Esophagus squamous epithelium (tissue), 5 donors: ENCODE data around the gene HMGB3. TPM values are rescaled to one million over a fixed set of nuclear protein-coding genes. Genes with fewer than 3 reads are reported as not detected.
"Not testable (repeated sequence)": the region's sequence is repeated elsewhere in the genome, so short reads cannot be mapped to it uniquely, and the experiment has no call there.

Source experiments
- DNase-seq: peaks from one replicate; lab custom pipeline; 2025; lab: John Stamatoyannopoulos, UW
- H3K27ac ChIP-seq, 4 donors: fragments of 200-600 bp; sonication (generic); one replicate each; pipeline ENCODE4 v1.5.1; 2016 to 2019; ENCODE audit warnings: mild to moderate bottlenecking in 1 of 4
- H3K27me3 ChIP-seq, 4 donors: fragments of 200-600 bp; sonication (generic); 1 replicate in 3 of 4; 2 replicates in 1 of 4; pipeline versions ENCODE4 v1.5.1 to v1.6.0; 2017 to 2021; ENCODE audit warnings: antibody characterized with exemption in 1 of 4
- H3K36me3 ChIP-seq, 3 donors: fragments of 200-600 bp; sonication (generic); one replicate each; pipeline ENCODE4 v1.5.1; 2016 to 2019
- H3K4me1 ChIP-seq, 3 donors: fragments of 200-600 bp; sonication (generic); one replicate each; pipeline ENCODE4 v1.5.1; 2017 to 2019
- H3K4me3 ChIP-seq, 4 donors: fragments of 200-600 bp; sonication (generic); 1 replicate in 3 of 4; 2 replicates in 1 of 4; pipeline ENCODE4 v1.5.1; 2016 to 2019; ENCODE audit warnings: mild to moderate bottlenecking in 2 of 4, moderate library complexity in 1 of 4
- H3K9me3 ChIP-seq, 3 donors: fragments of 200-600 bp; sonication (generic); one replicate each; pipeline ENCODE4 v1.5.1; 2016 to 2019
- POLR2A ChIP-seq, 4 donors: fragments of 450-650 bp; IDR thresholded peaks; one replicate each; pipeline ENCODE4 v1.6.1; 2017; ENCODE audit warnings: antibody characterized with exemption in 4 of 4, mild to moderate bottlenecking in 4 of 4, moderate library complexity in 3 of 4
- WGBS, 2 donors: methylation state at CpG; one replicate each; pipeline ENCODE4 v1.1.5; 2018; 5-methylcytosine and 5-hydroxymethylcytosine counted together
- intact Hi-C: fragments of 100-400 bp; cut with DNase I; formaldehyde crosslinking; loops from one replicate; pipeline ENCODE4 v1.15.0; 2022
- total RNA-seq, 4 donors: library from RNA; depleted of rRNA; stranded (reverse); fragments of >200 nt; gene quantifications; one replicate each; pipeline ENCODE4 v1.1.0, GENCODE V29; 2016
- TF ChIP-seq, protein P1 (sequence below), 6 experiments: fragments of 450-650 bp in 4 of 6; fragments of 200-600 bp in 2 of 6; sonication (generic) in 2 of 6; IDR thresholded peaks; one replicate each; pipeline ENCODE4 v1.5.1; 2016 to 2019; ENCODE audit warnings: antibody characterized with exemption in 6 of 6, mild to moderate bottlenecking in 4 of 6, moderate library complexity in 4 of 6
- donor health status: DM: yes; HTN: yes; CAD: no.

The HMGB3 gene
- total RNA-seq, 4 donors from 2014 or later, result 6.7 to 14.1 (median 8.1) TPM

DNA sequence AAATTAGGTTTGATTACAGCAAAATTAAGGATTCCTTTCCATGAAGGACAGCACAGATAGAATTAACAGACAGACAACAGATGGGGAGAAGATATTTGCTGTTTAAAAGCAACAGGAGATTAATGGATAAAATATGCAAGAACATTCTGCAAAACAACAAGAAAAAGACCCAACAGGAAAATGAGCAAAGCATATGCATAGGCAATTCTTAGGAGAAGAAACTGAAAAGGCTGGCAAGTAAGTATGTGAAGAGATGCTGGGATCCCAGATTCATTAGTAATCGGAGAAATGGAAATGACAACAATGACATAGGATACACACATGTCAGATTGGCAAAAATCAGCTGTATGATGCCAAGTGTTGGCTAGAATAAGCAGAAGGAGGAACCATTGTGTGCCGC is 27.5 kb upstream of the HMGB3 start:
- no peaks in the 10 kb centered on the region for H3K4me1 ChIP-seq
- no peak overlapping the region for H3K4me3 ChIP-seq
- no peaks in the 10 kb centered on the region for H3K36me3 ChIP-seq
- H3K27me3 ChIP-seq, result no peaks in the 10 kb centered on the region
- H3K27ac ChIP-seq, result no peak overlapping the region
- DNase-seq, result no peak
- intact Hi-C loops, result no loop called here
- no peak for TF ChIP-seq POLR2A (IDR thresholded peaks at IDR 0.05)
- TF ChIP-seq, protein P1, sequence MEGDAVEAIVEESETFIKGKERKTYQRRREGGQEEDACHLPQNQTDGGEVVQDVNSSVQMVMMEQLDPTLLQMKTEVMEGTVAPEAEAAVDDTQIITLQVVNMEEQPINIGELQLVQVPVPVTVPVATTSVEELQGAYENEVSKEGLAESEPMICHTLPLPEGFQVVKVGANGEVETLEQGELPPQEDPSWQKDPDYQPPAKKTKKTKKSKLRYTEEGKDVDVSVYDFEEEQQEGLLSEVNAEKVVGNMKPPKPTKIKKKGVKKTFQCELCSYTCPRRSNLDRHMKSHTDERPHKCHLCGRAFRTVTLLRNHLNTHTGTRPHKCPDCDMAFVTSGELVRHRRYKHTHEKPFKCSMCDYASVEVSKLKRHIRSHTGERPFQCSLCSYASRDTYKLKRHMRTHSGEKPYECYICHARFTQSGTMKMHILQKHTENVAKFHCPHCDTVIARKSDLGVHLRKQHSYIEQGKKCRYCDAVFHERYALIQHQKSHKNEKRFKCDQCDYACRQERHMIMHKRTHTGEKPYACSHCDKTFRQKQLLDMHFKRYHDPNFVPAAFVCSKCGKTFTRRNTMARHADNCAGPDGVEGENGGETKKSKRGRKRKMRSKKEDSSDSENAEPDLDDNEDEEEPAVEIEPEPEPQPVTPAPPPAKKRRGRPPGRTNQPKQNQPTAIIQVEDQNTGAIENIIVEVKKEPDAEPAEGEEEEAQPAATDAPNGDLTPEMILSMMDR (IDR thresholded peaks at IDR 0.05), result no peak
- H3K9me3 ChIP-seq, result no peaks in the 10 kb centered on the region
- WGBS, 2 donors, result 71 to 96% methylated on average over 2 of the region's 2 CpGs

DNA sequence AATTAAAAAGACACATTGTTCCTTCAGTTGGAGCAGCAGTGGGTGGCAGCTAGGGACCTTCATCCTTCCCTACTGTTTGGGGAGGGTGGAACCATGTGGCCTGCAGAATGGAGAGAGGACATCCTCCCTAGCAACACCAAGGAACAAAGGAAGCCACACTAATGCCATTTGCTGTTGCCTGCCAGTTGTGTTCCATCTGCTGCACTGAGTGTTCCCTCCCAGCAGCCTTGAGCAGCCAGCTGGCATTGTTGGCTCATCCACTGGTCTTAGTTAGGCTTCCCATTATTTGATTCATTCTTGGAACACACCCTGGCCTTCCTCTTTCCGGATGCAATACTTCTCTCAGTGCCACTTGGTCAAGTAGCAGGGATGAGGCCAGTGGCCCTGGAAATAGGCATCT is 25.0 kb upstream of the HMGB3 start:
- DNase-seq, result no peak

DNA sequence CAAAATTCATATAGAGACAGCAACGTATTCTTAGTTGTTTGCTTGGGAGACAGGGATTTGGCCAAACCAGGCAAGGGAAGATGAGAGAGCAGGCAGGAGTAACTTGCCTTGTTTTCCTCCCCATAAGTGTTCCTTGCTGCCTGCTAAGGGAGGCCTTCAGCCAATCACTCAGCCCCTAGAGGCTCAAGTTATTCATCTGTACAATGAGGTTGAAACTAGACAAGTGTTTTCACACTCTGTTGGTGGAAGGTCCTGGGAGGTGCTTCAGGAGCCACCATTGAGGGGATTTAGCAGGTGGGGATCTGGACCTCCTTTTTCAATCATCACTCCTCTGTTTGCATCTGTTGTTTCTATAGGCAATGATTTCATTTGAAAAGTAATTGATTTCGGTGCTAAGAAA is 23.6 kb upstream of the HMGB3 start:
- no peak for DNase-seq
- Histone ChIP-seq H3K4me1 (no peaks in the 10 kb centered on the region), H3K4me3 (no peak overlapping the region), H3K36me3 (no peaks in the 10 kb centered on the region), H3K27ac (no peak overlapping the region), H3K27me3 (no peaks in the 10 kb centered on the region), H3K9me3 (no peaks in the 10 kb centered on the region)
- TF ChIP-seq, protein P1 (IDR thresholded peaks at IDR 0.05), result no peak
- no peak for TF ChIP-seq POLR2A (IDR thresholded peaks at IDR 0.05)
- 58 to 90% methylated on average over 2 of the region's 2 CpGs for WGBS, 2 donors
- intact Hi-C loops, result no loop called here

More for the DNA sequence above, 25.0 kb upstream of the HMGB3 start:
- Histone ChIP-seq H3K9me3 (no peaks in the 10 kb centered on the region), H3K4me1 (no peaks in the 10 kb centered on the region), H3K27me3 (no peaks in the 10 kb centered on the region), H3K36me3 (no peaks in the 10 kb centered on the region), H3K4me3 (no peak overlapping the region), H3K27ac (no peak overlapping the region)
- intact Hi-C loops, result no loop called here
- no peak for TF ChIP-seq POLR2A (IDR thresholded peaks at IDR 0.05)
- TF ChIP-seq, protein P1 (IDR thresholded peaks at IDR 0.05), result no peak
- 67% methylated on average over 1 of the region's 1 CpG; no CpG with 5 or more reads in 1 of the 2 donors for WGBS, 2 donors

DNA sequence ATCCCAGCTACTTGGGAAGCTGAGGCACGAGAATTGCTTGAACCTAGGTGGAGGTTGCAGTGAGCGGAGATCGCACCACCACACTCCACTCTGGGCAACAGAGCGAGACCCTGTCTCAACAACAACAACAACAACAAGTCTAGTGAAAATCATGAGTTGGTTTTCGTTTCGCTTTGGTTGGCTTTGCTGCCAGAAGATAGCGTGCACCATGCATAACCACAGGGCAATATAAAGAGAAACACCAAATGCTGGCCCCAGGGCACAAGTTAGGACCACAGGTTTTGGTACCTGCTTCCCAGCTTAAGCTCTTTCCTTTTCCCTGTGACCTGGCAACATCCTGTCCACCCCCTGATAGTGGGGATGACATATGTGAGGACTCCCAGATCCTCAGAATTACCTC is 21.5 kb upstream of the HMGB3 start:
- Histone ChIP-seq H3K4me3 (no peak overlapping the region), H3K9me3 (no peaks in the 10 kb centered on the region), H3K4me1 (no peaks in the 10 kb centered on the region), H3K27ac (no peak overlapping the region), H3K27me3 (no peaks in the 10 kb centered on the region), H3K36me3 (no peaks in the 10 kb centered on the region)
- DNase-seq, result no peak
- TF ChIP-seq POLR2A (IDR thresholded peaks at IDR 0.05), result no peak
- TF ChIP-seq, protein P1 (IDR thresholded peaks at IDR 0.05), result no peak
- intact Hi-C loops, result no loop called here
- 82 to 90% methylated on average over 6 to 7 of the region's 7 CpGs for WGBS, 2 donors

DNA sequence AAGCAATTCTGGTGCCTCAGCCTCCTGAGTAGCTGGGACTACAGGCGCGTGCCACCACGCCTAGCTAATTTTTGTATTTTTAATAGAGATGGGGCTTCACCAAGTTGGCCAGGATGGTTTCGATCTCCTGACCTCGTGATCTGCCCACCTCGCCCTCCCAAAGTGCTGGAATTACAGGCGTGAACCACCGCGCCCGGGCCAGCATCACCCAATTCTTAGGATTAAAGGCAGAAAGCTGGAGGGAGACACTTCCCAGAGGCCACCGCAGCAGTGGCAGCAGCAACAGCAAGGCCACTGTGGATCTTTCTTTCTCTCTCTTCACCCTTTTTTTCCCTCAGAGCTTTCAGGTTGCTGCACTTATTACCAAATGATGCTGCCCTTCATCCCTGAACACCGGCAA is 18.7 kb upstream of the HMGB3 start:
- DNase-seq, H3K27ac ChIP-seq, H3K9me3 ChIP-seq, intact Hi-C loops, H3K27me3 ChIP-seq, H3K4me1 ChIP-seq, H3K36me3 ChIP-seq, H3K4me3 ChIP-seq: not testable (repeated sequence)
- WGBS, 2 donors, result 94 to 100% methylated on average over 1 to 11 of the region's 12 CpGs

DNA sequence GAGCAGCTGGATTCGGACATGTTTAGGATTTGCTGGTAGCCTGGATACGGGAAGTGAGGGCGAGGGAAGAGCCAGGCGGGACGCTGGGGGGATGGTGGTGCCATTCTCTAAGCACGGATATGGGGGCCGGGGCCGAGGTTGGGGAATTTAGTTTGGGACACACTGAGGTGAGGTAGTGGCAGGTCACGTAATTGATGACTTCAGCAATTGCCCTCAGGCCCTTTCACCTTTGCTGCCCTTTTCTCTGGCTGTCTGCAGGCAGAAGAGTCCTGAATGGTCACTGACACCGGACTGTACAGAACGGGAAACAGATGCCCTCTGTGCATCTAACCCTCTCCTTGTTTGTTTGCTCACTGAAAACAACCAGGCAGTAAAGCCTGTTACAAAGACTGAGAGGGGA is 16.9 kb upstream of the HMGB3 start:
- DNase-seq, result no peak
- no peak overlapping the region for H3K4me3 ChIP-seq
- no peak overlapping the region for H3K27ac ChIP-seq
- WGBS, 2 donors, result 62 to 88% methylated on average over 1 to 10 of the region's 11 CpGs
- intact Hi-C loops, result no loop called here
- H3K27me3 ChIP-seq, result no peaks in the 10 kb centered on the region
- H3K9me3 ChIP-seq, result no peaks in the 10 kb centered on the region
- H3K4me1 ChIP-seq, result no peaks in the 10 kb centered on the region
- H3K36me3 ChIP-seq, result no peaks in the 10 kb centered on the region
- TF ChIP-seq POLR2A (IDR thresholded peaks at IDR 0.05), result no peak
- TF ChIP-seq, protein P1 (IDR thresholded peaks at IDR 0.05), result no peak
